Posterior cingulate gyrus (tissue), 11 donors: ENCODE results near the gene PDIA4.

Experiments
- DNase-seq, 10 donors: peaks; one replicate each; pipeline versions ENCODE4 v3.0.0 to v3.0.0-alpha.2; 2020 to 2021; ENCODE audit warnings: mixed read lengths in 3 of 10
- intact Hi-C: fragments of 100-400 bp; cut with DNase I; formaldehyde crosslinking; loops from one replicate; pipeline ENCODE4 v1.15.1; 2023

The PDIA4 gene

GRCh38 chr7:149005427-149006344, 22.6 kb downstream of the PDIA4 start:
- DNase-seq = peak; percentile 29 to 96 (median 76)
- intact Hi-C loops = loop anchor here (1.0 kb wide), 2 partner anchors 60 to 85 kb away; partner anchors contain the start of gene ZNF786

GRCh38 chr7:149004405-149005370, 23.6 kb downstream of the PDIA4 start:
- peak in 3 of 10 donors; percentile 50 to 79 (median 78) for DNase-seq
- intact Hi-C loops = loop anchor here (1.0 kb wide), 1 partner anchor 86 kb away; the partner anchor contains the start of gene ZNF786

- peak in 3 of 10 donors; percentile 42 to 64 (median 51) for DNase-seq
- intact Hi-C loops = no loop called here
Measured at GRCh38 chr7:149003560-149004305, 24.6 kb downstream of the PDIA4 start.

GRCh38 chr7:149003018-149003417, 25.3 kb downstream of the PDIA4 start:
- intact Hi-C loops = no loop called here
- peak in 3 of 10 donors; percentile 51 to 73 (median 60) for DNase-seq

GRCh38 chr7:149002604-149003003, 25.7 kb downstream of the PDIA4 start:
- intact Hi-C loops = no loop called here
- DNase-seq = peak in 3 of 10 donors; percentile 27 to 69 (median 48)

GRCh38 chr7:149001427-149002068, 26.8 kb downstream of the PDIA4 start:
- DNase-seq = peak in 3 of 10 donors; percentile 39 to 48 (median 42)
- intact Hi-C loops = no loop called here

GRCh38 chr7:149000961-149001360, 27.3 kb downstream of the PDIA4 start:
- intact Hi-C loops = no loop called here
- DNase-seq = peak in 1 of 10 donors; percentile 15

- intact Hi-C loops = no loop called here
- DNase-seq = no peak
Measured at GRCh38 chr7:148999192-148999591, 29.1 kb downstream of the PDIA4 start.

GRCh38 chr7:148997497-148997896, 30.8 kb downstream of the PDIA4 start:
- intact Hi-C loops = no loop called here
- peak in 3 of 10 donors; percentile 52 to 65 (median 54) for DNase-seq

GRCh38 chr7:148994576-148994975, 33.7 kb downstream of the PDIA4 start:
- intact Hi-C loops = no loop called here
- peak in 2 of 10 donors; percentile 59 to 67 for DNase-seq

GRCh38 chr7:148993193-148993592, 35.1 kb downstream of the PDIA4 start:
- intact Hi-C loops = no loop called here
- peak in 2 of 10 donors; percentile 35 to 49 for DNase-seq

- intact Hi-C loops = no loop called here
- peak in 2 of 10 donors; percentile 10 to 46 for DNase-seq
Measured at GRCh38 chr7:148991536-148991935, 36.8 kb downstream of the PDIA4 start.

GRCh38 chr7:148987751-148988512, 40.4 kb downstream of the PDIA4 start:
- peak in 3 of 10 donors; percentile 44 to 69 (median 61) for DNase-seq
- intact Hi-C loops = loop anchor here (2.0 to 5.0 kb wide), 2 partner anchors 23 to 39 kb away; partner anchors contain the start of gene PDIA4

- intact Hi-C loops = loop anchor here (2.0 to 5.0 kb wide), 2 partner anchors 22 to 40 kb away; partner anchors contain the start of gene PDIA4
Measured at GRCh38 chr7:148987010-148987750, 41.1 kb downstream of the PDIA4 start.

GRCh38 chr7:148986742-148987009, 41.6 kb downstream of the PDIA4 start:
- DNase-seq = no peak
- intact Hi-C loops = loop anchor here (2.0 to 5.0 kb wide), 2 partner anchors 22 to 41 kb away; partner anchors contain the start of gene PDIA4

More at GRCh38 chr7:148987010-148987750, 41.1 kb downstream of the PDIA4 start:
- peak; percentile 57 to 96 (median 78) for DNase-seq

GRCh38 chr7:148983200-148984146, 44.8 kb downstream of the PDIA4 start:
- DNase-seq = peak; percentile 51 to 93 (median 64)
- intact Hi-C loops = no loop called here
